Epithelial cell of proximal tubule (primary cell): Measurements from ENCODE around the gene ATP2C2. TPM values are rescaled to one million over a fixed set of nuclear protein-coding genes. Genes with fewer than 3 reads are reported as not detected.
"Not testable (repeated sequence)": the region's sequence is repeated elsewhere in the genome, so short reads cannot be mapped to it uniquely, and the experiment has no call there.

Experiments
- DNase-seq: peaks from one replicate; pipeline ENCODE4 v3.0.0-alpha.2; 2011; ENCODE audit warnings: low read depth
- H3K4me3 ChIP-seq: 2 replicates; pipeline ENCODE4 v1.5.1; 2011; ENCODE audit warnings: low read depth, mild to moderate bottlenecking, low read length
- CTCF ChIP-seq: conservative IDR thresholded peaks from 2 replicates; pipeline ENCODE4 v1.5.1; 2012; ENCODE audit warnings: low read depth, mild to moderate bottlenecking, low read length
- total RNA-seq: library from RNA; depleted of rRNA; stranded (reverse); fragments of >200 nt; gene quantifications from 2 replicates; pipeline ENCODE4 v1.2.3, GENCODE V29; 2015

Gene ATP2C2
- total RNA-seq, 1 donor from 2014 or later, result 6.3 TPM

- H3K4me3 ChIP-seq, result no peak overlapping the region
- DNase-seq, result no peak
- TF ChIP-seq CTCF, result no peak
These were observed 77.7 kb downstream of the ATP2C2 start for GRCh38 chr16:84446084-84446483.

- H3K4me3 ChIP-seq, result no peak overlapping the region
- no peak for DNase-seq
- no peak for TF ChIP-seq CTCF
These were observed 78.5 kb downstream of the ATP2C2 start for GRCh38 chr16:84446596-84447392.

GRCh38 chr16:84448444-84448843 is 80.1 kb downstream of the ATP2C2 start:
- no peak overlapping the region for H3K4me3 ChIP-seq
- TF ChIP-seq CTCF, result no peak
- no peak for DNase-seq

GRCh38 chr16:84449156-84450140 is 81.1 kb downstream of the ATP2C2 start:
- no peak for DNase-seq
- no peak for TF ChIP-seq CTCF
- no peak overlapping the region for H3K4me3 ChIP-seq

- no peak overlapping the region for H3K4me3 ChIP-seq
- no peak for DNase-seq
- TF ChIP-seq CTCF, result no peak
These were observed 82.0 kb downstream of the ATP2C2 start for GRCh38 chr16:84450176-84450865.

GRCh38 chr16:84451010-84451676 is 82.8 kb downstream of the ATP2C2 start:
- DNase-seq, H3K4me3 ChIP-seq: not testable (repeated sequence)
